OCI-LY3 (cell line): ENCODE data around the gene NT5DC1.
A peak's percentile ranks its signal among the peaks of the same experiment; 100 is the strongest.

ENCODE experiments used
- H2AFZ ChIP-seq: fragments of 200-600, 300-600 bp; shearing (Covaris generic); 2 replicates; pipeline ENCODE4 v1.6.0; 2014; ENCODE audit warnings: antibody characterized with exemption, low read depth, low read length
- H3K27ac ChIP-seq: fragments of 200-600, 300-600 bp; sonication (generic); 2 replicates; pipeline ENCODE4 v1.5.1; 2014; ENCODE audit warnings: mild to moderate bottlenecking, low read length, moderate library complexity, mixed read lengths
- H3K27me3 ChIP-seq: fragments of 200-600, 300-600 bp; sonication (generic); 2 replicates; pipeline ENCODE4 v1.6.1; 2014; ENCODE audit warnings: low read depth, low read length, mixed read lengths
- H3K36me3 ChIP-seq: fragments of 200-600, 300-600 bp; sonication (generic); replicated peaks from 2 replicates; pipeline ENCODE3; 2014; ENCODE audit warnings: low read depth, low read length, mixed read lengths
- H3K4me1 ChIP-seq: fragments of 300-600, 200-600 bp; sonication (generic); 2 replicates; pipeline ENCODE4 v1.6.1; 2014; ENCODE audit warnings: low read length, mixed read lengths
- H3K4me2 ChIP-seq: fragments of 200-600, 300-600 bp; sonication (generic); 2 replicates; pipeline ENCODE4 v1.6.1; 2014; ENCODE audit warnings: low read length, mixed read lengths
- H3K4me3 ChIP-seq: fragments of 300-600, 200-600 bp; sonication (generic); 2 replicates; pipeline ENCODE4 v1.5.1; 2014; ENCODE audit warnings: antibody characterized with exemption, mild to moderate bottlenecking, low read length, moderate library complexity
- H3K79me2 ChIP-seq: fragments of 300-600, 200-600 bp; shearing (Covaris generic); 2 replicates; pipeline ENCODE4 v1.6.1; 2014; ENCODE audit warnings: mild to moderate bottlenecking, low read length, mixed read lengths
- H3K9ac ChIP-seq: fragments of 300-600, 200-600 bp; shearing (Covaris generic); 2 replicates; pipeline ENCODE4 v1.6.0; 2014; ENCODE audit warnings: mild to moderate bottlenecking, low read length, moderate library complexity
- H3K9me3 ChIP-seq: fragments of 200-600, 300-600 bp; shearing (Covaris generic); 2 replicates; pipeline ENCODE4 v1.6.1; 2014; ENCODE audit warnings: low read length, mixed read lengths; ENCODE audit not compliant: insufficient read depth
- H4K20me1 ChIP-seq: fragments of 200-600, 300-600 bp; sonication (generic); 2 replicates; pipeline ENCODE4 v1.6.1; 2016; ENCODE audit warnings: low read length, mixed read lengths; ENCODE audit not compliant: insufficient read depth
- EZH2phosphoT487 ChIP-seq: fragments of 200-600 bp; shearing (Covaris generic); IDR thresholded peaks from 2 replicates; pipeline ENCODE4 v1.6.1; 2018; ENCODE audit warnings: antibody characterized with exemption, mixed run types, low read depth
- TF ChIP-seq, protein P1 (sequence below): fragments of 200-600, 300-600 bp; sonication (generic); IDR thresholded peaks from 2 replicates; pipeline ENCODE4 v1.5.1; 2014; ENCODE audit warnings: antibody characterized with exemption, low read length, low read depth

The NT5DC1 gene

DNA sequence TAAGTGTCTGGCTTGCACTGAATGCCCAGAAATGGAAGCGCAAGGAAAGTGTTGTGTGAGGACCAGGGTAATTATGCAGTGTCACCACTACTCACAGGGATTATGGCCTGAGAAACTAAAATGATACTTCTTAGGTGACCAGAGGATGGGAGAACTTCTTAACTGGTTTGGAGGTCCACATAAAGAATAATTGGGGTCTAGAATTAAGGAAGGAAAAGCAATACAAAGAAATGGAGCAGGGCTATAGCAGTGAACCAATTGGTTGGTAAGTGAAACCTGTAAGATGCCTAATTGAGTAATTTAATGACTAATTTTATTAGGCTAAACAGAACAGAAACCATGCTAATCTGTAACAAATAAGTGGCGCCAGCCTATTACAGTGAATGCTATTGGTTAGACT is 147.9 kb downstream of the NT5DC1 start:
- Histone ChIP-seq H3K9ac (no peak overlapping the region), H3K4me3 (0 out of 2 replicates have a peak overlapping the region, but pooled peaks have one; percentile 11), H3K27me3 (no peaks in the 10 kb centered on the region), H3K9me3 (no peaks in the 10 kb centered on the region), H4K20me1 (no peaks in the 10 kb centered on the region), H3K79me2 (peaks cover 34% of the 10 kb centered on the region), H2AFZ (no peak overlapping the region), H3K4me1 (peaks cover 39% of the 10 kb centered on the region), H3K36me3 (peaks cover 10% of the 10 kb centered on the region), H3K27ac (peak overlapping the region; percentile 59), H3K4me2 (peak overlapping the region; percentile 57)
- no peak for TF ChIP-seq EZH2phosphoT487
- TF ChIP-seq, protein P1, sequence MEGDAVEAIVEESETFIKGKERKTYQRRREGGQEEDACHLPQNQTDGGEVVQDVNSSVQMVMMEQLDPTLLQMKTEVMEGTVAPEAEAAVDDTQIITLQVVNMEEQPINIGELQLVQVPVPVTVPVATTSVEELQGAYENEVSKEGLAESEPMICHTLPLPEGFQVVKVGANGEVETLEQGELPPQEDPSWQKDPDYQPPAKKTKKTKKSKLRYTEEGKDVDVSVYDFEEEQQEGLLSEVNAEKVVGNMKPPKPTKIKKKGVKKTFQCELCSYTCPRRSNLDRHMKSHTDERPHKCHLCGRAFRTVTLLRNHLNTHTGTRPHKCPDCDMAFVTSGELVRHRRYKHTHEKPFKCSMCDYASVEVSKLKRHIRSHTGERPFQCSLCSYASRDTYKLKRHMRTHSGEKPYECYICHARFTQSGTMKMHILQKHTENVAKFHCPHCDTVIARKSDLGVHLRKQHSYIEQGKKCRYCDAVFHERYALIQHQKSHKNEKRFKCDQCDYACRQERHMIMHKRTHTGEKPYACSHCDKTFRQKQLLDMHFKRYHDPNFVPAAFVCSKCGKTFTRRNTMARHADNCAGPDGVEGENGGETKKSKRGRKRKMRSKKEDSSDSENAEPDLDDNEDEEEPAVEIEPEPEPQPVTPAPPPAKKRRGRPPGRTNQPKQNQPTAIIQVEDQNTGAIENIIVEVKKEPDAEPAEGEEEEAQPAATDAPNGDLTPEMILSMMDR: no peak

DNA sequence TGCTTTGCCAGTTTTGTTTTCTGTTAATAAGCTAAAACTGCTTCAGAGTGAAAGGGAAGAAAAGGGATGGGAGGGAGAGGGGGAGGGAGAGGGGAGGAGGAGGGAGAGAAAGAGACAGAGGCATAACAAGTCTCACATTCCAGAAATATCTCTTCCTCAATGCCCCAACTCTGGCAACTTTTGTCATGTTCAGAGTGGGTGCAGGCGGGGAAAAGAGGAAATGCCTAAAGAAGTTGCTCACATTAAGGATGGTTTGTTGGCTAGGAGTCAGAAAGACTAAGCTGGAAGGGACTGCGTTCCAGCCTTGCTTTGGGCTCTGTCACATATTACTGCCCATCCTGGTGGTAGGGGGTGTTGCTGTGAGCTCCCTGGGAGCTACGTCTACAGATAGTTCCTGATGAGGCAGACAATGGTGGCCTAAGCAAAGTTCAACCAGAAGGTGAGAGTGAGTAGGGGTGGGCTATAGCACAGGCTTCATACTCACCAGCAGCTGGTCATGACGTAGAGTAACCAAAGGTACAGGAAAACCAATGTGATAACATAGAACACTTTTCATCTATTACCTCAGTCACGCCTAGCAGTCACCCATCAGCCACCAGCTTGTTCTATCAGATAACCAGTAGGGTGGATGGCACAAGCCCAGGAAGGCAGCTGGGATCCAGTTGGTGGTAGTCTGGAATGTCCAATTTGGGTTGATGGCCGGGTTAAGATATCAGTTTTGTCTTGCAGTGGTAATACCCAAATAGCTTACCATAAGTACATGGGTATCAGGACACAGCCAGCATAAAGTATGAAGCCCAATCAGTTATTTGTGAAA is 151.1 kb downstream of the NT5DC1 start:
- Histone ChIP-seq H3K9me3 (no peaks in the 10 kb centered on the region), H3K4me3 (no peak overlapping the region), H3K9ac (no peak overlapping the region), H3K27me3 (no peaks in the 10 kb centered on the region), H3K4me1 (peaks cover 36% of the 10 kb centered on the region), H3K36me3 (peaks cover 10% of the 10 kb centered on the region), H4K20me1 (no peaks in the 10 kb centered on the region), H2AFZ (no peak overlapping the region), H3K27ac (no peak overlapping the region), H3K4me2 (no peak overlapping the region), H3K79me2 (peaks cover 37% of the 10 kb centered on the region)
- TF ChIP-seq EZH2phosphoT487: no peak
- TF ChIP-seq, protein P1: no peak

DNA sequence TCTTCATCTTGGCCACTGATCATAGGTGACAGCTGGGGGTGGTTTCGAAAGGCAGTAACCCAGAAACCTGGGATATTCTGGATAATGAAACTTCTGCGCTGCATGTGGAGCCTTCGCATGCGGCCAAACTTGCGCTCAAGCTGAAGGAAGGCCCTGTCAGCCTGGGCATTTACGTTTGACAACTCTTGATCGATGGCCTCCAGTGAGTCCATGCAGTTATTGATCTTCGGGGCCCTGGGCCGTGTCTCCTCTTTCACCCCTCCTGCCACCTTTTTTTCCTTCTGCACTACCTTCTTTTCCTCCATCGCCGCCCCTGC is 152.5 kb downstream of the NT5DC1 start:
- H4K20me1 ChIP-seq: no peaks in the 10 kb centered on the region
- no peak overlapping the region for H3K27ac ChIP-seq
- TF ChIP-seq, protein P1: no peak
- peaks cover 5% of the 10 kb centered on the region for H3K36me3 ChIP-seq
- H3K4me2 ChIP-seq: peak overlapping the region; percentile 80
- peak overlapping the region; percentile 99 for H3K4me3 ChIP-seq
- peaks cover 37% of the 10 kb centered on the region for H3K79me2 ChIP-seq
- no peaks in the 10 kb centered on the region for H3K9me3 ChIP-seq
- peaks cover 22% of the 10 kb centered on the region for H3K4me1 ChIP-seq
- peak overlapping the region; percentile 87; the same call in 1 of the 2 replicates for H2AFZ ChIP-seq
- no peaks in the 10 kb centered on the region for H3K27me3 ChIP-seq
- peak overlapping the region; percentile 78 for H3K9ac ChIP-seq

DNA sequence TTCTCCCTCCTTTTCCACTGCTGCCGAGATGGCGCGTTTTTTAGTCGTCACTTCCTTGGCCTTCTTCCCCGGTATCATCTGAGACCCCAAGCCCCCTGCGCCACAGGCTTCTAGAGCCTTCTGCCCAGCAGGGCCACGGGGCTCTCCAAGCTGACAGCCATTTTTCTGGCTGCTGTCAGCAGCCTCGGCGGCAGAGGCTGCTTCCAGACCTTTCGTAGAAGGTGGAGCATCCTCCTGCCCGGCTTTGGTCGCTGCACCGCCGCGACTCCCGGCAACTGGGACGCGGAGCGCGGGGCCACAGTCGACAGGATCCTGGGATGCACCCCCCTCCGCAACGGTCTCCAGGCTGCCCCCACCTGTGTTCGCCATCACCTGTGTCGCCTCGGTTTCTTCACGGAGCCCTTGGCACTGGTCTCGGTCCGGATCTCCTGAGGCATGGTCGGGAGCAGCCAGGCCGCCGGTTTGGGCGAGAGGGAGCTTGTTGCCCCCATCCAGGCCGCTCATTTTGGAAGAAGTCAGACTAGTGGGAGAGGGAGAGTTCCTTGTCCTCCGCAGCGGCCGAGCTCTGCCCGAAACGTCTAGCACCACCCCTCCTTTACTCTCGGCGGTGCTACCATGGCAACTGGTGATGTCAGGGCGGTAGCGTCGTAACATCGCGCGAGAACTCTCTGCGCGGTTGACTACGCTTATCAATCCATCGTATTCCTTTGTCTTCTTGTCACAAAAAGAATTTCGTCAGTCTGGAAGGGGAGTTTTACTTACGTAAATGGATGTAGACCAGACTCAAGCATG is 153.0 kb downstream of the NT5DC1 start, which contains the start of gene TSPYL4:
Gene TSPYL4 (minus strand): TSS at position 571 of the 792 bp plus-strand sequence. CDS start 67 bp downstream, at position 504.
- peak within 1 kb of the TSS; percentile 80 for H3K4me2 ChIP-seq
- H2AFZ ChIP-seq: peak within 1 kb of the TSS; percentile 99
- no peaks in the 10 kb centered on the region for H4K20me1 ChIP-seq
- H3K79me2 ChIP-seq: peaks cover 37% of the 10 kb centered on the region
- H3K27ac ChIP-seq: peak within 1 kb of the TSS; percentile 43
- H3K36me3 ChIP-seq: no peaks in the 10 kb centered on the region
- TF ChIP-seq EZH2phosphoT487: no peak
- TF ChIP-seq, protein P1: no peak
- H3K9me3 ChIP-seq: no peaks in the 10 kb centered on the region
- H3K4me3 ChIP-seq: peak within 1 kb of the TSS; percentile 99
- peak within 1 kb of the TSS; percentile 78 for H3K9ac ChIP-seq
- peaks cover 17% of the 10 kb centered on the region for H3K4me1 ChIP-seq
- H3K27me3 ChIP-seq: no peaks in the 10 kb centered on the region
